ENCODE data around the gene MARCKSL1. TPM values are rescaled to one million over a fixed set of nuclear protein-coding genes. Genes with fewer than 3 reads are reported as not detected.

The MARCKSL1 gene
- total RNA-seq, 6 experiments from 2014 or later = 10.0 to 24.4 (median 14.2) TPM

GRCh38 chr1:32373996-32374592 is 38.1 kb upstream of the MARCKSL1 start:
- H3K27ac ChIP-seq = no peak overlapping the region
- no peaks in the 10 kb centered on the region for H3K4me1 ChIP-seq
- no peak for TF ChIP-seq POLR2A (IDR thresholded peaks at IDR 0.05)
- TF ChIP-seq CTCF (IDR thresholded peaks at IDR 0.05) = no peak
- no peaks in the 10 kb centered on the region for H3K27me3 ChIP-seq
- intact Hi-C loops (cut with DNase I) = no loop called here
- no peak for DNase-seq
- no peaks in the 10 kb centered on the region for H3K9me3 ChIP-seq
- WGBS (ENCODE audit: insufficient coverage, low coverage, low lambda C conversion rate, missing lambda C conversion rate) = 36% methylated on average over 1 of the region's 1 CpG
- H3K36me3 ChIP-seq = peaks cover 11 to 89% (median 39%) of the 10 kb centered on the region in 4 donors
- ATAC-seq = no peak
- H3K4me3 ChIP-seq = no peak overlapping the region

- Histone ChIP-seq H3K36me3 (peaks cover 0 to 89% (median 35%) of the 10 kb centered on the region in 4 donors), H3K4me1 (no peaks in the 10 kb centered on the region), H3K27me3 (no peaks in the 10 kb centered on the region), H3K4me3 (no peak overlapping the region), H3K9me3 (no peaks in the 10 kb centered on the region), H3K27ac (no peak overlapping the region)
- 78% methylated on average over 4 of the region's 5 CpGs for WGBS (ENCODE audit: insufficient coverage, low coverage, low lambda C conversion rate, missing lambda C conversion rate)
- DNase-seq = no peak
- intact Hi-C loops (cut with DNase I) = no loop called here
- TF ChIP-seq CTCF (IDR thresholded peaks at IDR 0.05) (no peak), POLR2A (IDR thresholded peaks at IDR 0.05) (no peak)
- ATAC-seq = peak; percentile 31 to 58 (median 41)
These were observed 36.2 kb upstream of the MARCKSL1 start for GRCh38 chr1:32372149-32372756.

- TF ChIP-seq POLR2A (IDR thresholded peaks at IDR 0.05) = no peak
- no peak for TF ChIP-seq CTCF (IDR thresholded peaks at IDR 0.05)
- no peak overlapping the region for H3K27ac ChIP-seq
- ATAC-seq (no peak), DNase-seq (no peak)
- WGBS (ENCODE audit: insufficient coverage, low coverage, low lambda C conversion rate, missing lambda C conversion rate) = 86% methylated on average over 6 of the region's 7 CpGs
- H3K4me1 ChIP-seq = no peaks in the 10 kb centered on the region
- H3K4me3 ChIP-seq = no peak overlapping the region
- H3K36me3 ChIP-seq = peaks cover 0 to 76% (median 17%) of the 10 kb centered on the region in 4 donors
- no peaks in the 10 kb centered on the region for H3K27me3 ChIP-seq
- intact Hi-C loops (cut with DNase I) = loop anchor here in 1 of 2 donors (10.0 kb wide), 1 partner anchor 153 kb away; no protein-coding TSS in a partner anchor
- no peaks in the 10 kb centered on the region for H3K9me3 ChIP-seq
These were observed 32.0 kb upstream of the MARCKSL1 start for GRCh38 chr1:32367912-32368635.

DNA sequence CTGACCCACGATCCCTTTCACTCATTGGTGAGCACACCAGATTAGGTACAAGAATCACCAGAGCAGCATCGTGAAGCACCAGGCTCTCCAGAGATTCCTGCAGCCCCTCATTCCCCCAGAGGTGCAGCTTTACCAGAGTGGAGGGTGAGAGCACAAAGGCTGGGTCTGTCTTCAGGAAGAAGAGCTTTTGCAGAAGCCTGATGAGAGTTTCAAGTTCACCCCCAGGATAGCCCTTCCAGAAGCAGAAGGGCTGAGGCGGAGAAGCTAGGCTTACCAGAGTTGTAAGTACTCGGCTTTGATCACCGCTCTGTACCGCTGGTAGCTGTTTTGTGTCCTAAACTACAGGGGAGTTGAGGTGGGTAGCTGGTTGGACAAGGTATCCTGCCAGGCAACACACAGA is 29.4 kb upstream of the MARCKSL1 start:
- intact Hi-C loops (cut with DNase I) = loop anchor here in 1 of 2 donors (10.0 kb wide), 1 partner anchor 151 kb away; no protein-coding TSS in a partner anchor
- Histone ChIP-seq H3K4me3 (no peak overlapping the region), H3K27me3 (no peaks in the 10 kb centered on the region), H3K4me1 (peaks cover 0 to 13% (median 6%) of the 10 kb centered on the region in 4 donors), H3K9me3 (no peaks in the 10 kb centered on the region), H3K36me3 (peaks cover 0 to 59% (median 15%) of the 10 kb centered on the region in 4 donors), H3K27ac (no peak overlapping the region)
- ATAC-seq (no peak), DNase-seq (no peak)
- 79% methylated on average over 5 of the region's 6 CpGs for WGBS (ENCODE audit: insufficient coverage, low coverage, low lambda C conversion rate, missing lambda C conversion rate)
- no peak for TF ChIP-seq CTCF (IDR thresholded peaks at IDR 0.05)
- no peak for TF ChIP-seq POLR2A (IDR thresholded peaks at IDR 0.05)
